ENCODE data around the gene REXO1.

The REXO1 gene

DNA sequence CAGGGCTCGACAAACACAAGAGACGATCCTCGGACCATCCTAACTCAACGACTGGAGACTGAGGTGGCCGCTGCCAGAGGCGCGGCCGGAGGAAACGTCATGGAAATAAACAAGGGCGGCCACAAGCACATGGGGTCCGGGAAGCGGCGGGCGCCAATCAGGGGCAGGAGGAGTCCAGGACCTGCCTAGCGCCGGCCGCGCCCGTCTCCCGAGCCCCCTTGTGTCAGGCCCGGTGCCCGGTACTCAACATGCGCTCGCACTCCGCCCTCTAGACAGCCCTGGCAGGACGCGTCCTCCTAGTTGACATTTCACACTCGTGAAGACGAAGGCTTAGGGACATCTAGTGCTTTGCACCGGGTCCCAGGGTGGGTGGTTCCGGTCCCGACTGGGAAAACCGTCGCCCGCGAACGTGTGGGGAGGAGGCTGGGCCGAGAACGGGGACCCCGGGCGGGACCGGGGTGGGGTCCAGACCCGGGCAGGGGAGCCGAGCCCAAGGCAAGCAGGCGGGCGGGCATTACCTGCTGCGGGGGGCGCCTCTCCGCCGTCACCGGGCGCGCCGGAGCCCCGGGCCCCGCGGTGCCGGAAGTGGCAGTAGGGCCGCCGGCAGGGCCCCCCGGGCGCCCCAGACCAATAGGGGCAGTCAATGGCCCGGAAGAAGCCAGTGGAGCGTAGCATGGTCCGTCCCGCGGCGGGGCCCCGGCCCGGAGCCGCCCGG, 442 bp downstream of the REXO1 start:
- DNase-seq: peak; percentile 62

GRCh38 chr19:1847348-1847683, 967 bp downstream of the REXO1 start:
- DNase-seq: no peak

DNA sequence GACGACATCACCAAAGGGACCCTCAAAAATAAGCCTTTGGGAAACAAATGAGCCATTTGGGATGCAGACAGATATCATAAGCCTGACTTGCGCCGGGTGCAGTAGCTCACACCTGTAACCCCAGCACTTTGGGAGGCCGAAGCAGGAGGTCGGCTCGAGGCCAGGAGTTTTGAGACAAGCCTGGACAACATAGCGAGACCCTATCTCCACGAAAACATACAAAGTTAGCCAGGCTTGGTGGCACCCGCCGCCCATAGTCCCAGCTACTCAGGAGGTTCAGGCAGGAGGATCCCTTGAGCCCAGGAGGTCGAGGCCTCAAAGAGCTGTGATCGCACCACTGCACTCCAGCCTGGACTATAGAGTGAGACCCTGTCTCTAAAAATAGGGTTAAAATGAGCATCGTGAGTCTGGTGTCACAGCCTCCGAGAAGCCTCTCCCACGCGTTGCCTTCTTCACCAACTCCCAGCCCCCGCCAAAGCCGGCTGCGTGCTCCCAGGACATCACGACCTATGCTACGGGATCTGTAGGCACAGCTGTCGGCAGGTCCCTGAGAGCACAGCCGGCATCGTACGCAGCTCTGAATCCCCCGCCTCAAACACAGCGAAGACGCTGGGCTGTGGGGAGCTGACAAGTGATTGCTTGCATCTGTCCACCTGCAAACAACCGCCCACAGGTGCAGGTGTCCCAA, 1.6 kb downstream of the REXO1 start:
- no peak for DNase-seq

- no peak for DNase-seq
These were observed 2.6 kb downstream of the REXO1 start for GRCh38 chr19:1845642-1846041.

GRCh38 chr19:1845125-1845515, 3.2 kb downstream of the REXO1 start:
- no peak for DNase-seq

GRCh38 chr19:1844513-1845124, 3.7 kb downstream of the REXO1 start:
- DNase-seq: no peak

DNA sequence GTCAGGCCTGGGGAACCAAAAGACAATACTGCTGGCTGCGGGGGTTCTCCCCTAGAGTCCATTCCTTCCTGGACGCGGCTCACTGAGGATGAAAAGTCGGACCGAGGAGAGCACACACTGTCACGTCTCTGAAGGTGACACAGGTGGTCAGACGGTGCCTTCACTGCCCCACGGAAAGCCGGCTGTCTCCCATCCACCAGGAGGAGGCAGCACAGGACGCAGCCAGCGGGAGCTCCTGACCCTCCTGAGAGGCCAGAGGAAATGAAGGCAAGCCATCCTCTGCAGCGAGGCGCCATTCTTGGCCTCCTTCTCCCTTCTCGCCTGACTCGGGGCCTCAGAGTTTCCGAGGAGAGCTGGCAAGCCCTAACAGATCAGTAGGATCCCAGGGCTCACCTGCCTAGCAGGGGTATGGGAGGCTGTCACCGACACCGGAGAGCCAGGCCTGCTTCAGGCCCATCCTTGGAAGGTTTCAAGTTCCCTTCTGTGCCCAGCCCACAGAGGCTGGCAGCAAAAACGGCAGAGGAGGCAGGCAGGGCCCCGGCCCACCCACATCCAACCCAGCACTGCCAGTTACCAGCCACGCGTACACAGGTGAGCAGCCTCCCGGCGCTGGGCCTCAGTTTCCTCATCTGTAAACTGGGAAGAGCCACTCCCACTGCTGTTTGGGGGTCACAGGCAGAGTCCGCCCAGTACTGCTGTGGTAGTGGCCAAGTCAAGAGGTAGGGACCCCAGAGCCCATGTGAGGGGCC, 4.5 kb downstream of the REXO1 start:
- DNase-seq: no peak

DNA sequence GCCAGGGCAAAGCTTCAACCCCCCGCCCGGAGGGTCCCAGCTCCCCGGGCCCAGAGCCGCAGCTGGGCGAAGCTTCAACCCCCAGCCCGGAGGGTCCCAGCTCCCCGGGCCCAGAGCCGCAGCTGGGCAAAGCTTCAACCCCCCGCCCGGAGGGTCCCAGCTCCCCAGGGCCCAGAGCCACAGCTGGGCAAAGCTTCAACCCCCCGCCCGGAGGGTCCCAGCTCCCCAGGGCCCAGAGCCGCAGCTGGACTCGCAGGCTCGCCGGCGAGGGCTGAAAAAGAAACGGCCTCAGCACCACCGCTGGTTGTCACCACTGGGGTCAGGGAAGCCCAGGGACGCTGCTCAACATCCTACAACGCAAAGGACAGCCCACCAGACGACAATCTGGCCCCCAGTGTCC, 5.2 kb downstream of the REXO1 start:
- no peak for DNase-seq

DNA sequence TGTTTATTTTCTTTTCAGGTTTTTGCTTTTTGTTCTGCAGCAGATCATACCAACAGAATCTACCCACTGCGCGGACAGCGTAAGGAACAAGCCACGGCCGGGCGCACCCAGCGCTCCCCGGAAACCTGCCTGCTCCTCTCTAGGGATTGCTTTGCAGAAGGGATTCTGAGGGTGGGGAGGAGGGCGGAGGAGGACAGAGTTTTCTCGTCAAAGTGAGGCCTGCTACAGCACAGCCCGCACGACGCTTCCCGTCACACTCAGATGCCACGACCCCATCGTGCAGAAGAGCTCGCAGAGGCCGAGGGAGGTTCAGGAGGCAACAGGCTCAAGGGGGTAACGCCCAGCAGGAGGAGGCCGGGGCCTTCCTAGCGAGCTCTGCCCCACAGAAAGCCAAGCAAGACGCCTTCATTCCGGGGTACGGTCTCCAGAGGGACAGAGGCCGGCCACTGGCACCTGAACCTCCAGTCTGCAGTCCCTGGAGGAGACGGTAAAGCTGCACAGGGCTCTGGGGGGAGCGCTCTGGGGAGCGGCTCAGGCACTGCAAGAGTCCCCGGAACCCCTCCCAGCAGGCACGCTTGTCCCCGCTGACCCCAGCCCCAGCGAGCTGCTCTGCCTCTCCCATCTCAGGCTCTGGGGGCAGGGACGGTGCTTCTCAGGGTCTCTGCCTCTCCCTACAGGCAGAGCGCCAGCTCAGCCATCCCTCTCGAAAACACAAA, 6.9 kb downstream of the REXO1 start:
- DNase-seq: no peak

DNA sequence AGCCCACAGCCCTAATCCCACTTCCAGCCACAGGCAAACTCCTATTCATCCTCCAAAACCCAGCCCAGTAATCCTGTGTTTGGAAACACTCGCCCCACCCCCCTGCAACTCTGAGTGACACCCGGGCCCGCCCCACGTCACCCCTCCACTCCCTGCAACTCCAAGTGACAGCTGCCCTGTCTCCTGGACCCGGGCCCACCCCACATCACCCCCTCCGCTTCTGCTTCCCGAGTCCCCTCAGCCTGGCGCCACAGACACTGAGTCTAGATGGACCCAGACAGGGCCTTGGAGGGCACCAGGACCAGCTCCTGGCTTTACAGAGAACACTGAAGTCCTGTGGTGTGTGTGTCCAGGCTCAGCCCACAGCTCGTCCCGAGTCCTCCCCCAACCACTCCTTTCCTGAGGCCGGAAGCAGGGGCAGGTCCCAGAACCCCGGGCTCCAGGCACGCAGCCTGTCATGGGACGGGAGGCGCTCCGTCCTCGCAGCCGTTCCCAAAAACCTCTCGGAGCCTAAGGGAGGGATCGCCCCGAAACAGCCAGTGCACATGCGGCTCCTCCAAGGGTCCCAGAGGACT, 7.7 kb downstream of the REXO1 start:
- no peak for DNase-seq

DNA sequence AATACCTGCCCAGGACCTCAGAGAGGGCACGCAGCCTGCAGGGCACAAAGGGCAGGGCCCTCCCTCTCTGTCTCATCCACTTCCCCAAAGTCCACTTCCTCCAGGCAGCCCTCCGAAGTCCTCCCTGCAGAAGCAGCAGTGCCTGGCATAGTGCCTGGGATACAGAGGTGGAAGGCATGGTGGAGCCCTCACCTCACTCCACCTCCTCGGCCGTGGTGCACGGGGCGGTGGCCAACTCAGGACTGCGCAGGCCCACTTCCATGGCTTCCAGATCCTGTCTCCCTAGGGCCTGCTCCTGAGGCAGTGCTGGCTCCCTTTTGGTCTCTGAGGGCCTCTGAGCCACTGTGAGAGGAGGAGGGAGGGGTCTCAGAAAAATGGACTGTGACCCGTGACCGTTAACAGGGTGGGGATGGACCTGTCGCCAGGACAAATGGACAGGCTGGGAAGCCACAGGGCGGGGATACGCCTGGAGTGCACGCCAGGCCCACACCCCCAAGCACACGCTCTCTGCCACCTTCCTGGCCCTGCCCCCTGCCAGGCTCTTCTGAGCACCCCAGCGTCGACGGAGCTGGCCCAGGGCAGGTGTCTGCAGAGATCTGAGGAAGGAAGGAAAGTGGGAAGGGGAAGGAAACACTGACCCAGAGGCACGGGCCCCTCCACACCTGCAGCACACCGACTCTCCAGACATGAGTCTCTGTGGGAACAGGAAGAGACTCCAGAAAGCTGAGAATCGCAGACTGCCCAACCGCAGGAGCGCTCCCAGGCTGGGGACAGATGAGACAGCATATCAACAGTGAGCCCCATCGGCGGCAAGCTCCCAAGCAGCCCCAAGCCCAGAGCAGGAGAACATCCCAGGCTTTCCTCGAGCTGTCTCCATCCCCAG, 8.4 kb downstream of the REXO1 start:
- no peak for DNase-seq

DNA sequence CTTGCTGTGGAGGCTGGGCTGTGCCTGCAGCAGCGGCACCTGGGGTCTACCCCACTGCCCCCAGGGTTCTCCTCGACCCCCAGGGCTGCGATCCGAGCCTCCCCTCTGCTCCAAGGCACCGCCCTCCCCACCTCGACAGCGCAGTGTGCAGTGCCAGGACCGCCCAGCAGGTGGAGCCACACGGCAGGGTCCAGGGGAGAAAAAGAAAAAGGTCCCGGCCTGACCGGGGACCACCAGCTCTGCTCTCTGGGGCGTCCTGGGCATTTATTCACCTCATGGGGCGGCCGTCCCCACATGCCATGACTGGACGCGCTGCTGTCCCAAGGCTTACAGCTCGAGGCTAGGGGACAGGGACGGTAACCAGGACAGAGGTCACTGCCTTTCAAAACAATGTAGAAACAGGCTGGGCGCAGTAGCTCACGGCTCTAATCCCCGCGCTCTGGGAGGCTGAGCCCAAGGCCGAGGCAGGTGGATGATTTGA, 10.6 kb downstream of the REXO1 start:
- peak; percentile 89 for DNase-seq

DNA sequence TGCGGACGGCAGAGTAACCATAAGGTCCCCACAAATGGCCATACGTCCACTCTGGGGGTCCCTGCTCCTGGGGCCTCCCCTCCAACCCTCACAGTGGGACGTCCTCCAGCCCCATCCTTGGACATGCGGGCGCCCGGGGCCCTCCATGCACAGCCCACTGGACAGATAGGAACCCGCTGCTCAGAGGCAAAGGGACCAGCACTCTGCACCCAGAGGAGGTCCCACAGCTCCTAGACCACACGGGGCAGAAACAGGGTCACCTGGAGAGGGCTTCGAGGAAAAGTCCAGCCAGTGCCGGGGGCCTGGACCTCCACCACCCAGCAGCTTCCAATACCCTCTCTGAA, 11.1 kb downstream of the REXO1 start:
- DNase-seq: no peak

- DNase-seq: no peak
These were observed 11.6 kb downstream of the REXO1 start for GRCh38 chr19:1836458-1837221.

GRCh38 chr19:1833540-1833939, 14.7 kb downstream of the REXO1 start:
- no peak for DNase-seq

GRCh38 chr19:1832046-1832663, 16.1 kb downstream of the REXO1 start:
- DNase-seq: no peak

DNA sequence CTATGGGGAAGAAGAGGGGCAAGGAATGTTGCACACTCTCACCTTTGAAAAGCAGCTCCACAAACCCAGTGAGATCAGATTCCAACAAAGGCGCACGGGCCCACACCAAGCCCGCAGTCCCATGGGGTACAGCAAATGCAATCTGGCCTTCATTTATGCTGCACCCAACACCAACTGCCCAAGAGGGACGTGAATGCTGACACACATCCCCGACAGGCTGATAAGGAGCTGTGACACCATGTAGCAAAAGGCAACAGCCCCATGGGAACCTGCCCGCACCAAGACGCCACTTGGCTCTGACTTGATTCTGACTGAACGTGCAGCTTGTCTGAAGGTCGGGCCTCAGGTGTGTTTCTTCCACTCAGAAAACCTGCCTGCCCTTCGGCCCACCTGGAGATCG, 17.3 kb downstream of the REXO1 start:
- no peak for DNase-seq

GRCh38 chr19:1830568-1830967, 17.7 kb downstream of the REXO1 start:
- no peak for DNase-seq

GRCh38 chr19:1829958-1830357, 18.3 kb downstream of the REXO1 start:
- DNase-seq: no peak
